ENCODE results near the gene ROR2. TPM values are rescaled to one million over a fixed set of nuclear protein-coding genes. Genes with fewer than 3 reads are reported as not detected.
A peak's percentile ranks its signal among the peaks of the same experiment; 100 is the strongest.

Gene ROR2
- total and polyA plus RNA-seq, 5 donors: 20.1 to 38.9 (median 35.3) TPM

DNA sequence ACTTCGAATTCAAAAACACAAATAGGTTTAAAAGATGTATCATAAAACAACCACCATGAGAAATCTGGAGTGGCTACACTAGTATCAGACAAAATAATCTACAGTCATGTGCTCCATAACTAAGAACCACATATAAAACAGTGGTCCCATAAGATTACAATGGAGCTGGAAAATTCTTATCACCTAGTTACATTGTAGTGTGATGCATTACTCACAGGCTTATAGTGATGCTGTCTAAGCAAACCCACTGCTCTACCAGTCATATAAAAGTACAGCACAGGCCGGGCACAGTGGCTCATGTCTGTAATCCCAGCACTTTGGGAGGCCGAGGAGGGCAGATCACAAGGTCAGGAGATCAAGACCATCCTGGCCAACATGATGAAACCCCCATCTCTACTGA lies 160.1 kb downstream of the ROR2 start:
- Histone ChIP-seq H3K4me3 (ENCODE audit: low read length) (no peak overlapping the region), H3K27me3 (ENCODE audit: control insufficient read depth, insufficient read depth) (no peaks in the 10 kb centered on the region), H3K27ac (ENCODE audit: low read length) (no peak overlapping the region), H3K4me1 (ENCODE audit: control insufficient read depth, insufficient read depth, low read length) (no peaks in the 10 kb centered on the region), H3K9me3 (ENCODE audit: control insufficient read depth, low read length) (no peaks in the 10 kb centered on the region)
- intact Hi-C loops (cut with DNase I): no loop called here
- DNase-seq: peak in 1 of 3 donors; percentile 5
- ATAC-seq: no peak
- WGBS: 91% methylated on average over 3 of the region's 3 CpGs

DNA sequence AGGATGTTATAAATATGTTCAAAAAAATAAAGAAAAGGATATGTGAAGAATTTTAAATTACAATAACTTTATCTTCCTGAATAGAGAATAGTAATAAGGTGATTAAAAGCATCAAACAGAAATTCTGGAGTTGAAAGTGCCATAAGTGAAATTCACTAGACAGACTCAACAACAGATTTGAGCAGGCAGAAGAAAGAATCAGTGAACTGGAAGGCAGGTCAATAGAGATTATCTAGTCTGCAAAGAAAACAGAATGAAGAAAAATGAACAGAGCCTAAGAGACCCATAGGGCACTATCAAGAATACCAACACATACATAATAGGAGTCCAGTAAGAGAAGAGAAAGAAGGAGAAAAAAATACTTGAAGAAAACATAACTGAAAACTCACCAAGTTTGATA lies 162.1 kb downstream of the ROR2 start:
- H3K4me1 ChIP-seq (ENCODE audit: control insufficient read depth, insufficient read depth, low read length): no peaks in the 10 kb centered on the region
- no peaks in the 10 kb centered on the region for H3K27me3 ChIP-seq (ENCODE audit: control insufficient read depth, insufficient read depth)
- H3K27ac ChIP-seq (ENCODE audit: low read length): no peak overlapping the region
- DNase-seq (no peak), ATAC-seq (no peak)
- H3K4me3 ChIP-seq (ENCODE audit: low read length): no peak overlapping the region
- intact Hi-C loops (cut with DNase I): no loop called here
- no peaks in the 10 kb centered on the region for H3K9me3 ChIP-seq (ENCODE audit: control insufficient read depth, low read length)

DNA sequence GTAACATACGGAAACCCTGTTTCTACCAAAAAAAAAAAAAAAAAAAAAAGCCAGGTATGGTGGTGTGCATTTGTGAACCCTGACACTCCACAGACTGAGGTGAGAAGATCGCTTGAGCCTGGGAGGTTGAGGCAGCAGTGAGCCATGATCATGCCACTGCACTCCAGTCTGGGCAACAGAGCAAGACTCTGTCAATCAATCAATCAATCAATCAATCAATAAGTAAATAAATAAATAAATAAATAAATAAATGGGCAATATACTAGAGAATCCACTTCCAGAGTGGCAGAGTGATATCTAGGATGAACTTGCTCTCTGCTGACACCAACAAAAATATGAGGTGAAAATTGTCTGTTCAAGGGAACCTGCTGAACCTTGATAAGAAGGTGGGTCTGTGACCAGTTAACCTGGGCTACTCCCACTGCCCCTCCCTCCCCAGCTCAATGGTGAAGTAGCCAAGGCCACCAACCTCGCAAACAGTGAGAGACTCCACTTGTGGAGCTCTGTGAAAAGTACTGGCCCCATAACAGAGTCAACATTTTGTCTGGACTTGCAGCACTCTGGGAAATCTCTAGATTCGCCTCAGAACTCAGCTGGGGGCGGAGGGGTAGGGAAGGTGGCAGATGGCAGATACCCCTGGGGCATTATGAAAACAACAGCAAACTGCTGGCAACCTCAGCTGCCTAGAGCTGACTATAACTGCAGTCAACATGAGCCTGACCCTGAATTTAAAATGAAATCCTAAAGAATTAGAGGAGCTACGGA lies 163.7 kb downstream of the ROR2 start:
- H3K9me3 ChIP-seq (ENCODE audit: control insufficient read depth, low read length): no peaks in the 10 kb centered on the region

DNA sequence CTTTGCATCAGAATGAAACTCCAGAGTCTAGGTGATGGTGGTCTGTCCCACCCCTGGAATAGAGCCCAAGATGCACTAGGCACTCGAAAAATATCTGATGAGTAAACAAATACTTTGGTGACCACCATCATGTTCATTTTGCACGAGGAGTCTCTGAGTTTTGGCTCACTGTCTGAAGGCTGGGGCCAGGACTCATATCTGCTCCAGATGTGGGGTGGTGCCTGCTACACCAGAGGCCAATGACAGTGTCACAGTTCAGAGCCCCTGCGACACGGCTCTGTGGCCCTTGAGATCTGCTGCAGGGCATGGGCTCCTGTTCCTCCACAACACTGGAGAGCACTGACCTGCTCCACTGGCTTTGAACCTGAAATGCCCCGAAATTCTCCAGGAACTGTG lies 164.6 kb downstream of the ROR2 start:
- WGBS: 46% methylated on average over 5 of the region's 5 CpGs
- ATAC-seq: no peak
- H3K4me3 ChIP-seq (ENCODE audit: low read length): no peak overlapping the region
- intact Hi-C loops (cut with DNase I): no loop called here
- DNase-seq: peak in 1 of 3 donors; percentile 12
- no peaks in the 10 kb centered on the region for H3K27me3 ChIP-seq (ENCODE audit: control insufficient read depth, insufficient read depth)
- no peak overlapping the region for H3K27ac ChIP-seq (ENCODE audit: low read length)
- no peaks in the 10 kb centered on the region for H3K9me3 ChIP-seq (ENCODE audit: control insufficient read depth, low read length)
- H3K4me1 ChIP-seq (ENCODE audit: control insufficient read depth, insufficient read depth, low read length): no peaks in the 10 kb centered on the region

More for the DNA sequence above, 163.7 kb downstream of the ROR2 start:
- Histone ChIP-seq H3K27me3 (ENCODE audit: control insufficient read depth, insufficient read depth) (no peaks in the 10 kb centered on the region), H3K27ac (ENCODE audit: low read length) (no peak overlapping the region), H3K4me3 (ENCODE audit: low read length) (no peak overlapping the region), H3K4me1 (ENCODE audit: control insufficient read depth, insufficient read depth, low read length) (no peaks in the 10 kb centered on the region)
- ATAC-seq: no peak
- 86% methylated on average over 6 of the region's 6 CpGs for WGBS
- intact Hi-C loops (cut with DNase I): no loop called here
- DNase-seq: no peak

DNA sequence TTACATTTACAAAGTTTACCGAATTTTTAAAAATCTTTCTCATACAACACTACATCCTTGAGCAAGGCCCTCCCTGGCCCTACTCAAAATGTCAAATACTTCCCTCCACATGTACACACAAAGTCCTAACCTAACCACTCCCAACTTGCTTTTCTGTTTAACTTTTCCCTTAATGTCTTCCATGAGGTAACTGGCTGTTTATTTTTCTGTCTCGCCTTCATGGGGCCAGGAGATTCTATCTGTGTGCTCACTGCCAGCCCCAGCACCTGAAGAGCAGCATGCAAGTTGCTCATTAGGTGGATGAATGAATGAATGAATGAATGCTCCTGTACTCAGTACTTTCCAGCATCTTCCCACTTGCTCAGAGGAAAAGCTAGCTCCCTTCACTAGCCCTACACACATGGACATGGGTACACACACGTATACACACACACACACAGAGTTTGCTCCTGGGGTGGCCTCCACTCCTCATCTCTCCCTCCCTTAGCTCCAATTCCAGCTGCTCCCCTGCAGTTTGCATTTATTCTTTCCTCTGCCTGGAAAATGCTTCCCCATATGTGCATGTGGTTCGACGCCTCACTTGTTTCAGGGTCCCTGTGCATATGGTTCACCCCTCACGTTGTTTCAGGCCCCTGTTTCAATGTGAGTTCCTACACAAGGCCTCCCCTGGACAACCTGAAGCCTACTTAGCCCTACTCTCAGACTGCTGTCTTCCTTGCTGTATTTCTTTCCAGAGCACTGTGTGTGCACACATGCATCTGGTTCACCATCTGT lies 165.2 kb downstream of the ROR2 start:
- no peak for ATAC-seq
- Histone ChIP-seq H3K27ac (ENCODE audit: low read length) (no peak overlapping the region), H3K4me3 (ENCODE audit: low read length) (no peak overlapping the region), H3K27me3 (ENCODE audit: control insufficient read depth, insufficient read depth) (no peaks in the 10 kb centered on the region), H3K9me3 (ENCODE audit: control insufficient read depth, low read length) (no peaks in the 10 kb centered on the region), H3K4me1 (ENCODE audit: control insufficient read depth, insufficient read depth, low read length) (no peaks in the 10 kb centered on the region)
- 93% methylated on average over 6 of the region's 6 CpGs for whole genome bisulfite sequencing
- DNase-seq: no peak
- intact Hi-C loops (cut with DNase I): no loop called here

DNA sequence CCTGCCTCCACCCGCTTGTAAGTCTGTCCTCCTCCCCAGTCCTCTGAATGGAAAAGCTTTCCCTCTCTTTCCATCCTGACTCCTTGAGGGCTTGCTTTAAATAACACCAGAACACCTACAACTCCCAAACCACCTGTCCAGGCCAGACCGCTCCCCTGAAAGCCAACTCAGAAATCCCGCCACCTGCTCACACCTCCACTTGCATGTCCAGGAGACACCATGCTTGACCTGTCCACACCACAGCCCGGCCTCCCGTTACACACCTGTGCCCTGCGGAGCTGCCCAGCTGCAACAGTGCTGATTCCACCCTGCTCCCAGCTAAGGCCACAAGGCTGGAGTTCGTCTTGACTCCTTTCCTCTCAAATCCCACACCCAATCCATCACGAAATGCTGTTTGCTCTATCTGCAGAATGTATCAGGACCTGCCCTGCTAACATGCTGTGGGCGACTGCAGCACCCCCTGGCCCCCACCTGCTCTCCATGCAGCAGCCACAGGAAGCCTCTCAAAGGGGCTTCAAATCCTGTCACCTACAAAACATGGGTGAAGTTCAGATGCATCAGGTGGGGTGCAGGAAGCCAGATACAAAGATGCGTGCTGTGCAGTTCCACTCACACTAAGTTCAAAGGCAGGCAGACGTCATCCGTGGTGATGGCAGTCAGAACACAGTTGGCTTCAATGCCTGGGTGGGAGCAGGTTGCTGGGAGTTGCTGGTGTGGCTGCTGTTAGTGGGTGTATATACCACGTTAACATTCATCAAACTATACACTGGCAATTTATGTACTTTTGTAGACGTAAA lies 166.0 kb downstream of the ROR2 start:
- Histone ChIP-seq H3K4me3 (ENCODE audit: low read length) (no peak overlapping the region), H3K27ac (ENCODE audit: low read length) (no peak overlapping the region), H3K4me1 (ENCODE audit: control insufficient read depth, insufficient read depth, low read length) (no peaks in the 10 kb centered on the region), H3K9me3 (ENCODE audit: control insufficient read depth, low read length) (no peaks in the 10 kb centered on the region), H3K27me3 (ENCODE audit: control insufficient read depth, insufficient read depth) (no peaks in the 10 kb centered on the region)
- ATAC-seq: no peak
- intact Hi-C loops (cut with DNase I): no loop called here
- WGBS: 85% methylated on average over 14 of the region's 14 CpGs
- no peak for DNase-seq

DNA sequence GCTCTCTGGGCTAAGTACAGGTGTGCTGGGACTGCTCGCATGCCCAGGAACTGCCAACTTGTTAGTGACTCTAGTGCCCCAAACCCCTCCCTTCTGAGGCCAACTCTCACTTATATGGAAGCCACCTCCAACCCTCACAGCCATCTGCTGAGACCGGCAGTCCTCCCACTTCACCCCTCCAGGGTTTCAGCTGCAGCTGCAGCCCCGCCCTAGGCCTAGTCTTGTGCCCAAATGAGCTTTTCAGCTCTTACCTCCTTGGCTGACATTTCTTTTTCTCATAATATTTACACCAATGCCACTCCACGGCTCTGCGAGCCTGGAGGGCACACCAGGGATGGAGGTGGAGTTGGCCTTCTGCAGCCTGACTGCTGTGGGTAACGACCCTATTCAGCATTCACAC lies 166.6 kb downstream of the ROR2 start:
- Histone ChIP-seq H3K4me3 (ENCODE audit: low read length) (no peak overlapping the region), H3K27ac (ENCODE audit: low read length) (no peak overlapping the region), H3K27me3 (ENCODE audit: control insufficient read depth, insufficient read depth) (no peaks in the 10 kb centered on the region), H3K4me1 (ENCODE audit: control insufficient read depth, insufficient read depth, low read length) (no peaks in the 10 kb centered on the region), H3K9me3 (ENCODE audit: control insufficient read depth, low read length) (no peaks in the 10 kb centered on the region)
- WGBS: 90% methylated on average over 6 of the region's 6 CpGs
- no peak for DNase-seq
- intact Hi-C loops (cut with DNase I): no loop called here
- no peak for ATAC-seq

DNA sequence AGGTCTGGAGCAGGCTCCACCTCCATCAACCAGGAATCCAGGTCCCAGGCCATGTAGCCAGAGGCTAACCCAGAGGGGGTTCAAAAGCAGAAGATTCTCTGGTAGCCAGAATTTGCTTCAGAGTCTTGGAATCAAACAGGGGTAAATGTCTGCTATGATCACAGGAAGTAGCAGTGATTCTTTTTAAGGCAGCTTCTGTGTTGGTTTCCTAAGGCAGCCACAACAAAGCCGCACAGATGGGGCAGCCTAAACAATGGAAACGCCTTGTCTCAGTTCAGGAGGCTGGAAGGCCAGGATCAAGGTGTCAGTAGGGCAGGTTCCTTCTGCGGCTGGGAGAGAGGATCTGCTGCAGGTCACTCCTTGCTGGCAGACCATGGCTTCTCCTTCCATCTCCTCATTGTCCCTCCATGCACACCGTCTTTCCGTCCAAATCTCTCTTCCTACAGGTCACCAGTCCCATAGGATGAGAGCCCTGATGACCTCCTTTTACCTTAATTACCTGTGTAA lies 167.3 kb downstream of the ROR2 start:
- no peak overlapping the region for H3K4me3 ChIP-seq (ENCODE audit: low read length)
- DNase-seq (no peak), ATAC-seq (no peak)
- no peaks in the 10 kb centered on the region for H3K9me3 ChIP-seq (ENCODE audit: control insufficient read depth, low read length)
- no peak overlapping the region for H3K27ac ChIP-seq (ENCODE audit: low read length)
- intact Hi-C loops (cut with DNase I): no loop called here
- no peaks in the 10 kb centered on the region for H3K27me3 ChIP-seq (ENCODE audit: control insufficient read depth, insufficient read depth)
- WGBS: 92% methylated on average over 5 of the region's 5 CpGs
- H3K4me1 ChIP-seq (ENCODE audit: control insufficient read depth, insufficient read depth, low read length): no peaks in the 10 kb centered on the region

DNA sequence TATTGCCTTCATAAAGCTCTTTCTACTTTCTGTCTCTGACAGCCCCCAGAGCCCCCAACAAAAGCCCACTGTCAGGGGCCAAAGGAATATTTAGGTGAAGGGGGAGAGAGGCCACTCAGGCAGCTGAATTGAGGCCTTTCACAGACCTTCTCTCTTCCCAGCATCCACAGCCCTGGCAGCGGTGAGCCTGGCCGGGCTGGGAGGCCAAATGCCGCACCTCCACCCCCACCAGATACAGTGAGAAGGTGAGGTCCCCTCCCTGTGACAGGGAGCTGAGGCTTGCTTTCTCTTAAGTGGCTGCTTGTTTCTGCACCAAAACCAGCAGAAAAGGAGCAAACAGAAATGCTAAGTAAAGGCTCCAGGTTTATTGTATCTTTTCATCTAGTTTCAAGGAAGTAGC lies 168.1 kb downstream of the ROR2 start:
- no peak overlapping the region for H3K4me3 ChIP-seq (ENCODE audit: low read length)
- H3K9me3 ChIP-seq (ENCODE audit: control insufficient read depth, low read length): no peaks in the 10 kb centered on the region
- intact Hi-C loops (cut with DNase I): no loop called here
- 70% methylated on average over 3 of the region's 3 CpGs for WGBS
- DNase-seq: no peak
- ATAC-seq: no peak
- H3K27ac ChIP-seq (ENCODE audit: low read length): no peak overlapping the region
- no peaks in the 10 kb centered on the region for H3K27me3 ChIP-seq (ENCODE audit: control insufficient read depth, insufficient read depth)
- H3K4me1 ChIP-seq (ENCODE audit: control insufficient read depth, insufficient read depth, low read length): no peaks in the 10 kb centered on the region

DNA sequence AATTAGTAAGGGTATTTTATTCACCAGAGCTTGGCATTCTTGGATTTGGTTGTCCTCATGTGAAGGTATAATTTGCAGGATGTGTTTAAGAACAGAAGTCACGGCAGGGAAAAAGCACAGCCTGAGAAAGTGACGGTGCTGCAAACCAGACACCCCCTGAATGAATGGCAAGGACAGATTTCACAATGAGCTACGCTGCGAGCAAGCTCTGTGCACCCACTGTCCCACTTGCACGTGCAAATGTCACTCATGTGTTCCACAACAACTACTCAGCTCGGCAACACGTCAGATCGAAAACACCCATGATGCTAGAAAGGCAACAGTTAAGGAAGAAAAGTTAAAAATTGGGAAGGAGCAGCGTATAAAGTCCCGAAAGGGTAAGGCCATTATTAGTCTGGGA lies 168.9 kb downstream of the ROR2 start:
- DNase-seq (no peak), ATAC-seq (no peak)
- intact Hi-C loops (cut with DNase I): no loop called here
- Histone ChIP-seq H3K27ac (ENCODE audit: low read length) (no peak overlapping the region), H3K4me3 (ENCODE audit: low read length) (no peak overlapping the region), H3K27me3 (ENCODE audit: control insufficient read depth, insufficient read depth) (no peaks in the 10 kb centered on the region), H3K9me3 (ENCODE audit: control insufficient read depth, low read length) (no peaks in the 10 kb centered on the region), H3K4me1 (ENCODE audit: control insufficient read depth, insufficient read depth, low read length) (no peaks in the 10 kb centered on the region)
- 70% methylated on average over 10 of the region's 10 CpGs for WGBS

DNA sequence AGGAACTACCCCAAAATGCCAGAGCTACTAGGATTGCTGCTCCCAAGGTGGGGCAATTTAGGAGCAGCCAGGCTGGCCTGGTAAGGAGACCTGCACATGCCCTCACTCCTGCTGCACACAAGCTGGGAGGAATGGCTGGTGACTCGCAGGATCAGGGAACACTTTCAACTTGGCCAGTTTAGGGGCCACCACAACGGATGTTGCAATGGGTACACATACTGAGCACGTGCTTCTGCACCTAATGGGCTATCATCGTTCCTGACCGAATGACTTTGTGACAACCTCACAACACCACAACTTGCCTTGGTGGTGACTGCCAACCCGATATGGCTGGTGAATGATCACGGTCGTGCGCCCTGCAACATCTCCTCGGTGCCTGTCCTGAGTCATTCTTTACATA lies 172.0 kb downstream of the ROR2 start:
- Histone ChIP-seq H3K4me1 (ENCODE audit: control insufficient read depth, insufficient read depth, low read length) (no peaks in the 10 kb centered on the region), H3K9me3 (ENCODE audit: control insufficient read depth, low read length) (no peaks in the 10 kb centered on the region), H3K4me3 (ENCODE audit: low read length) (no peak overlapping the region), H3K27me3 (ENCODE audit: control insufficient read depth, insufficient read depth) (no peaks in the 10 kb centered on the region), H3K27ac (ENCODE audit: low read length) (no peak overlapping the region)
- DNase-seq: no peak
- intact Hi-C loops (cut with DNase I): loop anchor here in 3 of 4 donors (10.0 kb wide), 2 partner anchors 167 to 177 kb away; partner anchors contain the start of gene ROR2 (in 2 of the 3)
- ATAC-seq: no peak
- 92% methylated on average over 10 of the region's 10 CpGs for WGBS
